GM23338 (cell line): ENCODE results near the gene EIF2B5. TPM values are rescaled to one million over a fixed set of nuclear protein-coding genes. Genes with fewer than 3 reads are reported as not detected.

Source experiments
- ATAC-seq: fragments of 200-7000 bp; cut with Tn5 transposase; 3 replicates; pipeline ENCODE4 v1.9.1; 2020
- DNase-seq: peaks from one replicate; pipeline ENCODE4 v3.0.0-alpha.2; 2015; ENCODE audit warnings: low spot score
- H2AFZ ChIP-seq: fragments of 200-600 bp; sonication (generic); 2 replicates; pipeline ENCODE4 v1.8.0; 2016; ENCODE audit warnings: antibody characterized with exemption, mild to moderate bottlenecking, moderate library complexity
- H3F3A ChIP-seq: fragments of 200-600 bp; sonication (generic); replicated peaks from 2 replicates; pipeline ENCODE4 v1.8.0; 2017; ENCODE audit warnings: antibody characterized with exemption, mixed run types, low read depth
- H3K27ac ChIP-seq: fragments of 200-600 bp; sonication (generic); 2 replicates; pipeline ENCODE4 v1.6.1; 2016; ENCODE audit warnings: low read depth
- H3K27me3 ChIP-seq: fragments of 200-600 bp; sonication (generic); 2 replicates; pipeline ENCODE4 v1.8.0; 2016; ENCODE audit warnings: mild to moderate bottlenecking, mixed run types, moderate library complexity; ENCODE audit not compliant: insufficient read depth
- H3K36me3 ChIP-seq: fragments of 200-600 bp; sonication (generic); 2 replicates; pipeline ENCODE4 v1.8.0; 2016; ENCODE audit warnings: mild to moderate bottlenecking; ENCODE audit not compliant: insufficient read depth
- H3K4me1 ChIP-seq: fragments of 200-600 bp; sonication (generic); 2 replicates; pipeline ENCODE4 v1.8.0; 2016; ENCODE audit warnings: mild to moderate bottlenecking, moderate library complexity; ENCODE audit not compliant: insufficient read depth
- H3K4me2 ChIP-seq: fragments of 200-600 bp; sonication (generic); 2 replicates; pipeline ENCODE4 v1.7.1; 2017; ENCODE audit warnings: mixed run types
- H3K4me3 ChIP-seq: fragments of 200-600 bp; sonication (generic); 2 replicates; pipeline ENCODE4 v1.6.1; 2016; ENCODE audit warnings: mixed run types
- H3K79me2 ChIP-seq: fragments of 200-600 bp; sonication (generic); replicated peaks from 2 replicates; pipeline ENCODE4 v1.8.0; 2017; ENCODE audit warnings: mild to moderate bottlenecking; ENCODE audit not compliant: insufficient read depth
- H3K9me2 ChIP-seq: fragments of 200-600 bp; sonication (generic); 2 replicates; pipeline ENCODE4 v1.8.0; 2017; ENCODE audit not compliant: insufficient read depth
- H4K20me1 ChIP-seq: fragments of 200-600 bp; sonication (generic); replicated peaks from 2 replicates; pipeline ENCODE4 v1.8.0; 2017; ENCODE audit warnings: mild to moderate bottlenecking; ENCODE audit not compliant: insufficient read depth
- H3K27ac Mint-ChIP-seq: 2 replicates; pipeline ENCODE4 v1.8.0; 2020; ENCODE audit warnings: inconsistent platforms, mild to moderate bottlenecking, moderate library complexity, mixed read lengths
- H3K27me3 Mint-ChIP-seq: 3 replicates; pipeline ENCODE4 v1.8.0; 2022; ENCODE audit warnings: low read depth, mild to moderate bottlenecking, moderate library complexity, mixed read lengths, inconsistent platforms; ENCODE audit not compliant: insufficient read depth, poor library complexity
- H3K36me3 Mint-ChIP-seq: 3 replicates; pipeline ENCODE4 v1.8.0; 2021; ENCODE audit warnings: low read depth, mild to moderate bottlenecking, inconsistent platforms, moderate library complexity, mixed read lengths
- H3K4me1 Mint-ChIP-seq: 3 replicates; pipeline ENCODE4 v1.8.0; 2020; ENCODE audit warnings: mild to moderate bottlenecking, inconsistent platforms, mixed read lengths
- H3K4me3 Mint-ChIP-seq: 3 replicates; pipeline ENCODE4 v1.8.0; 2021; ENCODE audit warnings: moderate library complexity, mild to moderate bottlenecking, inconsistent platforms, mixed read lengths
- H3K9me3 Mint-ChIP-seq: 3 replicates; pipeline ENCODE4 v1.8.0; 2020; ENCODE audit warnings: moderate library complexity, mild to moderate bottlenecking, inconsistent platforms, mixed read lengths
- CREB1 ChIP-seq: fragments of 250-450 bp; sonication (Bioruptor Pico); IDR thresholded peaks from 2 replicates; pipeline ENCODE4 v1.5.0; 2020; ENCODE audit warnings: low read depth, mild to moderate bottlenecking, moderate library complexity
- CTCF ChIP-seq, 2 experiments: fragments of 200-600 bp in 1 of 2; sonication (generic) in 1 of 2; conservative IDR thresholded peaks; 2 replicates each; pipeline versions ENCODE4 v1.5.1 to v1.6.1; 2016 to 2017; ENCODE audit warnings: antibody characterized with exemption in 2 of 2, low read depth in 2 of 2, mild to moderate bottlenecking in 2 of 2, moderate library complexity in 1 of 2
- EZH2 ChIP-seq: fragments of 200-600 bp; sonication (generic); IDR thresholded peaks from one replicate; pipeline ENCODE4 v1.8.0; 2017; ENCODE audit warnings: antibody characterized with exemption, mild to moderate bottlenecking, low read depth; ENCODE audit not compliant: unreplicated experiment
- EZH2phosphoT487 ChIP-seq: fragments of 200-600 bp; sonication (generic); IDR thresholded peaks from one replicate; pipeline ENCODE4 v1.8.1; 2018; ENCODE audit warnings: antibody characterized with exemption; ENCODE audit not compliant: unreplicated experiment
- NANOG ChIP-seq: IDR thresholded peaks from 2 replicates; pipeline ENCODE4 v1.6.1; 2016; ENCODE audit warnings: antibody characterized with exemption, borderline replicate concordance
- POLR2AphosphoS5 ChIP-seq: IDR thresholded peaks from 2 replicates; pipeline ENCODE4 v1.6.1; 2016; ENCODE audit warnings: antibody characterized with exemption, low read depth
- REST ChIP-seq: IDR thresholded peaks from one replicate; pipeline ENCODE4 v1.6.1; 2018; ENCODE audit warnings: antibody characterized with exemption; ENCODE audit not compliant: unreplicated experiment
- STAT1 ChIP-seq: IDR thresholded peaks from one replicate; pipeline ENCODE4 v1.6.1; 2016; ENCODE audit warnings: antibody characterized with exemption; ENCODE audit not compliant: unreplicated experiment
- ZNF331 ChIP-seq: fragments of 250-450 bp; sonication (Bioruptor Pico); IDR thresholded peaks from 2 replicates; pipeline ENCODE4 v1.5.0; 2020; ENCODE audit warnings: low read depth, mild to moderate bottlenecking, moderate library complexity
- ZNF462 ChIP-seq: fragments of 250-450 bp; sonication (Bioruptor Pico); IDR thresholded peaks from 2 replicates; pipeline ENCODE4 v1.5.0; 2020; ENCODE audit warnings: mild to moderate bottlenecking, moderate library complexity
- polyA plus RNA-seq: library from polyadenylated mRNA; unstranded; fragments of >200 nt; fragmentation: Nextera tagmentation; extraction: Ambion mirVana; gene quantifications from 2 replicates; pipeline ENCODE4 v1.2.1, GENCODE V29; 2016
- total RNA-seq: library from RNA; depleted of rRNA; stranded (reverse); fragments of >200 nt; shearing (Covaris generic); gene quantifications from 2 replicates; pipeline ENCODE4 v1.2.3, GENCODE V29; 2014

Gene EIF2B5
- total and polyA plus RNA-seq, 2 experiments from 2014 or later, result 26.4 to 43.3 TPM

GRCh38 chr3:184186902-184187207 is 51.7 kb downstream of the EIF2B5 start (continued):
- TF ChIP-seq REST, result no peak
- TF ChIP-seq STAT1, result no peak
- TF ChIP-seq CREB1, result no peak
- no peak for TF ChIP-seq ZNF331 (CRISPR knock-in tag)
- no peak for TF ChIP-seq EZH2
- no peak for TF ChIP-seq EZH2phosphoT487

- no peak overlapping the region for H3K4me2 ChIP-seq
- H3K4me3 ChIP-seq, result no peak overlapping the region
- H3K27me3 Mint-ChIP-seq, result peaks cover 19% of the 10 kb centered on the region
- H3K36me3 Mint-ChIP-seq, result peaks cover 68% of the 10 kb centered on the region
- H3K9me3 Mint-ChIP-seq, result no peaks in the 10 kb centered on the region; the same call in 2 of the 3 replicates
- peaks cover 1% of the 10 kb centered on the region; the same call in 1 of the 2 replicates for H3F3A ChIP-seq
- peaks cover 15% of the 10 kb centered on the region; the same call in 1 of the 2 replicates for H4K20me1 ChIP-seq
- ATAC-seq, result no peak
- H3K27ac ChIP-seq, result no peak overlapping the region
- peaks cover 14% of the 10 kb centered on the region for H3K4me1 ChIP-seq
- peaks cover 34% of the 10 kb centered on the region for H3K79me2 ChIP-seq
- no peak for DNase-seq
- peaks cover 20% of the 10 kb centered on the region for H3K4me1 Mint-ChIP-seq
- H3K27me3 ChIP-seq, result no peaks in the 10 kb centered on the region
- H3K9me2 ChIP-seq, result no peaks in the 10 kb centered on the region
- no peak overlapping the region for H3K27ac Mint-ChIP-seq
- H2AFZ ChIP-seq, result no peak overlapping the region
- H3K4me3 Mint-ChIP-seq, result no peak overlapping the region
- peaks cover 15% of the 10 kb centered on the region for H3K36me3 ChIP-seq
- no peak for TF ChIP-seq ZNF331 (CRISPR knock-in tag)
- no peak for TF ChIP-seq POLR2AphosphoS5
- no peak for TF ChIP-seq ZNF462 (CRISPR knock-in tag)
- no peak for TF ChIP-seq EZH2
- TF ChIP-seq NANOG, result no peak
- no peak for TF ChIP-seq CREB1
- TF ChIP-seq CTCF (conservative IDR thresholded peaks at IDR 0.05; ENCODE audit: low read depth in 2 of 2), result no peak
- TF ChIP-seq EZH2phosphoT487, result no peak
- no peak for TF ChIP-seq REST
These were observed 52.9 kb downstream of the EIF2B5 start for GRCh38 chr3:184188080-184188479.
